ENCODE data around the gene NUCB2.

- no peak for TF ChIP-seq ZFAT (CRISPR knock-in tag; conservative IDR thresholded peaks at IDR 0.05)
- TF ChIP-seq POLR2A (IDR thresholded peaks at IDR 0.05; ENCODE audit: insufficient read depth in 1 of 2, low read depth in 2 of 2, low read length in 2 of 2) = no peak
Observed at GRCh38 chr11:17291710-17292109, 15.2 kb downstream of the NUCB2 start.
